ENCODE data around the gene ZFAND3. TPM values are rescaled to one million over a fixed set of nuclear protein-coding genes. Genes with fewer than 3 reads are reported as not detected.

ZFAND3 gene
- polyA plus RNA-seq, 1 donor from 2014 or later, result 6.4 TPM

DNA sequence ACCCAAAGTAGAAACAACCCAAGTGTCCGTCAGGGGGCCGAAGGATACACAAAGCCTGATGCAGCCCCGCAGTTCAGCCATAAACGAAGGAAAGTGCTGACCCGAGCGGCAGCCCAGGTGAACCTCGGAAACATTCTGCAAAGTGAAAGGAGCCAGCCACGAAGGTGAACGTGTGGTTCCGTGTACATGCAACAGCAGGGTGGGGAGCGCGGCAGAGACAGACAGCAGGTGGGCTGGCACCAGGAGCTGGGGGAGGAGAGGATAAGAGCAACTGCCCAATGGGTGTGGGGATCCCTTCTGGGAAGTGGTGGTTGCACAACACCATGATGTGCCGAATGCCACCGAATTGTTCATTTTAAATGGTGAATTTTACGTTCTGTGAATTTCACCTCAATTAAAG, 341.8 kb downstream of the ZFAND3 start:
- Mint-ChIP-seq H3K4me1 (peaks cover 0 to 2% (median 0%) of the 10 kb centered on the region in 3 donors), H3K4me3 (no peak overlapping the region), H3K27ac (peak overlapping the region in 1 of 3 donors; percentile 48), H3K36me3 (no peaks in the 10 kb centered on the region), H3K27me3 (no peaks in the 10 kb centered on the region), H3K9me3 (peaks cover 4 to 8% (median 4%) of the 10 kb centered on the region in 3 donors)

DNA sequence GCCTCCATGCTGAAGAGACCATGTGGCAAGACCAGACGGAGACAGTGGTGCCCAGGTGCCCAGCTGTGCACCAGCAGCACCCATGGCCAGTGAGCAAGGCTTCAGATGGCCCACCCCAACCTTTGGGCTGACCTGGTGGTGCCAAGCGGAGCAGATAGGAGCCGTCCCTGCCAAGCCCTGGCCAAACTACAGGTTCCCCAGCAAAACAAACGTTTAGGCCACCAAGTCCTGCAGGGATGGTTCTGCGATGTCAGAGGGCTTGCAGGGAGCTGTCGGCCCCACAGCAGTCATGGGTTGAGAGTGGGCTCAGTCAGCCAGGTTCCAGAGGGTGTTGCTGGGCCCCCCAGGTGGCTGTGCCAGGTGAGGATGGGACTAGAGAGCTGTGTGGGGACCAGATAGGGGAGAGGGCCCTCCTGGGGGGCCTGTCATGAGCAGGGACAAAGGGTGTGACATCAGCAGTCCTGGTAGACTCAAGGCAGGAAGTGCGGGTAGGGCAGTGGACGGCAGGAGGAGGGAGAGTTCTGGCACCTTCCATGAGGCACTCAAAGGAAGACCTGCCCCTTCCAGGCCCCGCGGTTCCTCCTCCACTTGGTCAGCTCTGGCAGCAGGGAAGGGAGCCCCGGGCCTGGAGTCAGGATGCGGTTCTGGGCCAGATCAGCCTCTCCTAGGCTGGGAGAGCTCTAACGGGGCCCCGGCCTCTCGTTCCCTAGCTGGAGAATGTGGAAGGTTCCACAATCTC, 342.4 kb downstream of the ZFAND3 start:
- Mint-ChIP-seq H3K4me1 (peaks cover 0 to 2% (median 0%) of the 10 kb centered on the region in 3 donors), H3K27ac (peak overlapping the region in 2 of 3 donors; percentile 16 to 39), H3K36me3 (no peaks in the 10 kb centered on the region), H3K27me3 (no peaks in the 10 kb centered on the region), H3K4me3 (no peak overlapping the region), H3K9me3 (peaks cover 4 to 8% (median 4%) of the 10 kb centered on the region in 3 donors)

DNA sequence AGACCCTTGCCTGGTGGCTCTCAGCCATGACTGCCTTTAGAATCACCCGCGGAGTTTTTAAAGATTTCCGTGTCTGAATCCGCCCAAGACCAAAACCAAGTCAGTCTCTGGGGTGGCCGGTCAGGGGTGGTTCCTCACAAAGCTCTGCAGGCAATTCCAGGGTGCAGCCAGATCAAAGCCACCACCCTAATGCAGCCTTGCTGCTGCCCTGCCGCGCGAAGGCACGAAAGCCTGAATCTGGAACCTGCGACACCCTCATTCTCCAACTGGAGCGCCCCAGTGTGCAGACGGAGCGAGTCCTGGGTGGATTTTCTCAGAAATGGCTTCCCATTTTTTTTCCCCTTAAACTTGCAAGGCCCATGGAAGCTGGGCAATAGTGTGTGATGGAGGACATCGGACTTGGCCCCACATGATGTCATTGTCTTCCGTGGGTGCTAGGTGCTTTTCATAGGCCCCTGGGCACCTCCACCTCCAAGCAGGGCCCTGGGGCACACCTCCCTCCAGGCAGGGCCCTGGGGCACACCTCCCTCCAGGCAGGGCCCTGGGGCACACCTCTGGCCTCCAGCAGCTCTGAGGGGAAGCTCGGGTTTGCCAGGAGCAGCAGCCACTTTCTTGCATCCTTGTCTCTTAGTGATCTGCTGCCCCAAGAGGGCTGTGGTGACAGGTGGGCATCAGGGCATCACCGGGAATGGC, 343.1 kb downstream of the ZFAND3 start:
- Mint-ChIP-seq H3K36me3 (no peaks in the 10 kb centered on the region), H3K9me3 (peaks cover 4 to 8% (median 4%) of the 10 kb centered on the region in 3 donors), H3K4me1 (peaks cover 0 to 2% (median 0%) of the 10 kb centered on the region in 3 donors), H3K4me3 (no peak overlapping the region), H3K27ac (peak overlapping the region in 1 of 3 donors; percentile 39), H3K27me3 (no peaks in the 10 kb centered on the region)

DNA sequence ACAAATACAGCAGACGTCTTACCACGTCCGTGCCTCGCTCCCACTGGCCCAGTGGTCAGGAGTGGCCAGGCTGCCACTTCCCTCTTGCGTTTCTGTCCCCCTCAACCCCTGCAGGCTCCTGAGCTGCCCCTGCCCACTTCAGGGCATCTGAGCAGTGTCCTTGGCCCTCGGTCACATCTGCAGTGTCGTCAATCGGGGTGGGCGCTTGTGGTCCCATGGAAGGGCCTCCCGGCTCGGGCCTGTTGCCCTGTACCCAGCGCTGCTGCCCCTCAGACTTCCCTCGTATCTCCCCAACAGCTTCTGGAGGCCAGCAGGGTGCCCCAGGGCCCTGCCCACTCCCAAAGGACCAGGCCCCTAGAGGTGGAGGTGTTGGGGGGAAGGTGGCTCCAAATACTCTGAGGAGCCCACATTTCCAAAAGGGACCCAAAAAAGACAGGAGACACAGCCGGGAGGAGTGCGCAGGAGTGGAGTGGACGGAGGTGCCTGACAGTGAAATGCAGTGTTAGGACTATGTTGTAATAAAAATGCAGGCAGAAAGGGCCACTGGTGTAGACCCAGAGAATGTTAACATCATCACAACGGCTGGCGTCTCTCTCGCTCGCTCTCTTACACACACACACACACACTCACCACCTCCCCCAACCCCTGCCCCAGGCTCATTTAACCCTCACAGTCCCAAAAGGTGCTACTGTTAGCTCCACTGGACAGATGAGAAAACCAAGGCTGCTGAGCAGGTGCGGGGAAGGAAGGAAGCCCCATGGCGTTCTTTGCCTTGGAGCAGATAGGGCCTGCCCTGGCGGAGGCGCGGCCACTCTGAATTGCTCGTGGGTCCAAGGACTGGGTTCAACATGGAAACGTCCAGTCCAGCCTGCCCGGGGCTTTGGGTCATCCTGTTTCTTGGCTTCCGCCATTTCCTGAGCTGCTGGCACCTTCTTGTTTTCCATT, 343.9 kb downstream of the ZFAND3 start:
- peaks cover 3 to 8% (median 4%) of the 10 kb centered on the region in 3 donors for H3K9me3 Mint-ChIP-seq
- no peaks in the 10 kb centered on the region for H3K36me3 Mint-ChIP-seq
- no peaks in the 10 kb centered on the region for H3K27me3 Mint-ChIP-seq
- no peak overlapping the region for H3K4me3 Mint-ChIP-seq
- H3K27ac Mint-ChIP-seq, result peak overlapping the region in 1 of 3 donors; percentile 39
- peaks cover 0 to 2% (median 0%) of the 10 kb centered on the region in 3 donors for H3K4me1 Mint-ChIP-seq

DNA sequence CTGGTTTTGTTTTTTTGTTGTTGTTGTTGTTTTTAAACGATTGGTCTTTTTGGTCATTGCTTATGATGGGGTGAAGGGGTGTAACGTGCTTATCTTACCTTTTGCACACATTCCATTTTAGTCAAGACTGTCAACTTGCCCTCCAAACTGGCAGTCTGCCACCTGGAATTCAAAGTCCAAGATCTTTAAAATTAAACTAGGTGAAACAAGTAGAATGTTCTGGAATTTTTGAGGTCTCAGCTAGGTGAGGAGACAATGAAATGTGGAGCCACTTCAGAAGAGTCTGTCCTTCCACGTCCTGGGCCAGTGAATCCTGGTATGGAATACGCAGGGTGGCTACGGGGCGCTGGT, 344.6 kb downstream of the ZFAND3 start:
- Mint-ChIP-seq H3K36me3 (no peaks in the 10 kb centered on the region), H3K27ac (peak overlapping the region in 1 of 3 donors; percentile 83), H3K27me3 (no peaks in the 10 kb centered on the region), H3K4me1 (peaks cover 0 to under 1% (median 0%) of the 10 kb centered on the region in 3 donors), H3K4me3 (no peak overlapping the region), H3K9me3 (peaks cover 3 to 4% (median 3%) of the 10 kb centered on the region in 3 donors)

DNA sequence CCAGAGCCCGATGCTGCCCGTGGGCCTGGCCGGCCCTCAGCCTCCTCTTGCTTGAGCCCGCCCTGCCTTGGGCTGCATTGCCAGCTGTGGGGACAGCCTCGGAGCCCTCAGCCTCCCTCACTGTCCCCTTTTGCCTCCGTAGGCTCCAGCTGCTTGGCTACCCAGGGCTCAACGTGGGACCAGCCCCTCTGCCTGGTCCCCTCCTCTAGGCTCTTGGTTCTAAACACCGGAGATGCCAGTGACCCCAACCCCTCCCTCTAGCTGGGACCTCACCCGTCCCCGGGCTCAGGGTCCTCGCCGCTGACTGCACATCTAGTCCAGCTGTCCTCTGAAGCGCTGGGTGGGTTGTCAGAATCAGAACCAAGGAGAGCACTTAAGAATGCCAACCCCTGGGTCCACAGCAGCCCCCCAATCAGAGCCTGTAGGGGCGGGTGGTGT, 345.2 kb downstream of the ZFAND3 start:
- H3K36me3 Mint-ChIP-seq, result no peaks in the 10 kb centered on the region
- no peak overlapping the region for H3K4me3 Mint-ChIP-seq
- H3K9me3 Mint-ChIP-seq, result peaks cover 3 to 4% (median 3%) of the 10 kb centered on the region in 3 donors
- H3K27me3 Mint-ChIP-seq, result no peaks in the 10 kb centered on the region
- H3K27ac Mint-ChIP-seq, result peak overlapping the region in 2 of 3 donors; percentile 39 to 83
- H3K4me1 Mint-ChIP-seq, result no peaks in the 10 kb centered on the region

DNA sequence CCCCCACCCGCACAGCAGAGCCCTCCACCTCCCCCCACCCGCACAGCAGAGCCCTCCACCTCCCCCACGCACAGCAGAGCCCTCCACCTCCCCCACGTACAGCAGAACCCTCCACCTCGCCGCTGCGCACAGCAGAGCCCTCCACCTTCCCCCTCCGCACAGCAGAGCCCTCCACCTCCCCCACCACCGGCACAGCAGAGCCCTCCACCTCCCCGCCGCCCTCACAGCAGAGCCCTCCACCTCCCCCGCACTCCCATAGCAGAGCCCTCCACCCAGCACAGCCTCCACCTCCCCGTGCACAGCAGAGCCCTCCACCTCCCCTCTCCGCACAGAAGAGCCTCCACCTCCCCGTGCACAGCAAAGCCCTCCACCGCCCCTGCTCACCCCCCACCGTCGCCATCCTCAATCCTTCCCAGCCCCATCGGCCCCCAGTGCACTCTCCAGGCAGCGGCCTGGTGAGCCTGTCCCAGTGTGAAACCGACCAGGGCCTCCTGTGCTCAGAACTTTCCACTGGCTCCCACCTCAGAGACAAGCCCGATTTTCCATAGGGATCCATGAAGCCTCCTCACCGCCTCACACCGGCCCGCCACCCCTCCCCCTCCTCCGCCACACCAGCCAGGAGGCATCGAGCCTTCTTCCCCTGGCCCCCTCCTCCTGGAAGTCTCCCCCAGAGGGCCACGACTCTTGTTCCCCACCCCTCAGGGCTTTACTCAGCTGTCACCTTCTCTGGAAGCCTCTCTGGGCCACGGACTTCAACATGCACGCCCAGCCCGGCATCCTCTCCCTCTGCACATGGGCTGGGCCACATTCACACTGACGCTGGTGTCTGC, 347.1 kb downstream of the ZFAND3 start:
- Mint-ChIP-seq H3K36me3 (peaks cover 2% of the 10 kb centered on the region), H3K27me3 (no peaks in the 10 kb centered on the region), H3K4me3 (no peak overlapping the region), H3K27ac (no peak overlapping the region), H3K4me1 (no peaks in the 10 kb centered on the region), H3K9me3 (peaks cover 0 to 1% (median 0%) of the 10 kb centered on the region in 3 donors)

DNA sequence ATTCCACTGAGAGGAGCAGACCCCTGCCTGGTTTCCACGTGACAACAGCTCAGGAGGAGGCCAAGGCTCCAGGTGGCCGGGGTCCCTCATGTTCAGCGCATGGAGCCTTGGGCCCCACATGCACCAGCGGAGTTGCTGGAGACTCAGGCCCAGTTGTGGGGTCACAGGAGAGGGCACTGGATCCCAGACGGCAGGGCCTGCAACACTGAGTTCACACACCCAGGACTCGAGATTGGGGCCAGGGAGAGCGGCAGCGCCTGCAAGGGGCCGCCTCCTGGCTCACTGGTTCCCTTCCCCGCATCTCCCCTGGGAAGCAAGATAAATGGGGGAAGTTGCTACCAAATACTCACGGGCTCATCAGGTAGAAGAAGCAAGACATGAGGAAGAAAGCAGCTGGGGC, 348.1 kb downstream of the ZFAND3 start:
- Mint-ChIP-seq H3K27me3 (no peaks in the 10 kb centered on the region), H3K27ac (peak overlapping the region in 1 of 3 donors; percentile 88), H3K4me3 (no peak overlapping the region)

DNA sequence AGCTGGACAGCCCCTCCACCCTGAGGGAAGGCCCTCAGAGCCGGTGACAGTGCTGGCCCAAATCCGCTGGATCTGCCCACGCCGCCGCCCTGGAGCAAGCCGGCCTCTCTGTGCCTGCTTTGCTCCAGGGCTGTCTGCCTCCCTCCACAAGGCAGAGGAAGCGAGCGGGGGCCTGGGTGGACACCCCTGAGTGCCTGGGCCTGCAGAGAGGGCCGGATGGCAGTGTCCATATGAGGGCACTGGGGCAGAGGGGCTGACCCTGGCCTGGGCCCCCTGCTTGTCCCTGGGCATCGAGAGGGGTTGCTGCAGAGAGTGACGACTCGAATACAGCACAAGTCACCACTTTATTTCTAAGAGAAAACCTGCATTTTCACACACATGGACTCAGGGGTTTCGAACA, 348.6 kb downstream of the ZFAND3 start:
- no peak overlapping the region for H3K27ac Mint-ChIP-seq
- H3K9me3 Mint-ChIP-seq, result peaks cover 0 to 1% (median 0%) of the 10 kb centered on the region in 3 donors
- no peaks in the 10 kb centered on the region for H3K4me1 Mint-ChIP-seq
- H3K27me3 Mint-ChIP-seq, result no peaks in the 10 kb centered on the region
- peaks cover 2% of the 10 kb centered on the region for H3K36me3 Mint-ChIP-seq
- no peak overlapping the region for H3K4me3 Mint-ChIP-seq

More for the DNA sequence above, 348.1 kb downstream of the ZFAND3 start:
- no peaks in the 10 kb centered on the region for H3K4me1 Mint-ChIP-seq
- peaks cover 2% of the 10 kb centered on the region for H3K36me3 Mint-ChIP-seq
- peaks cover 0 to 1% (median 0%) of the 10 kb centered on the region in 3 donors for H3K9me3 Mint-ChIP-seq

DNA sequence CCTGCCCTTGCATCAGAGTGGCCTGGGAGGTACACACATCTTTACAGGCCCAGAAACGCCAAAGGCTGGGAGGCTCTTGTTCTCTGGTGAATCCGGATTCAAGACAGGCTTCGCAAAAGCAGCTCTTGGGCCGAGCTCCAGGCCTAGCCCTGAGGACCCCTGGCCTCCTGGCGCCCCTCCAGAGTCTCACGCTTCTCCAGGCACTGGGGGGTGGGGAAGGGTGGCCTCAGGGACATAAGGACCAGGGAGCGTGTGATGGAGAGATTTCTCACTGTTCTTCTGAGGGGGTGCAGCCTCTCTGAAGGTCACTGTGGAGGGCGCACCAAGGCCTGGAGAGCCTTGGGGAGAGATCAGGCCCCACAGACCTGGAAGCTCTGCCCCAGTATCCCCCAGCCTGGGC, 349.2 kb downstream of the ZFAND3 start:
- Mint-ChIP-seq H3K4me1 (no peaks in the 10 kb centered on the region), H3K27ac (no peak overlapping the region), H3K36me3 (peaks cover 2% of the 10 kb centered on the region), H3K4me3 (no peak overlapping the region), H3K27me3 (no peaks in the 10 kb centered on the region), H3K9me3 (peaks cover 0 to 1% (median 0%) of the 10 kb centered on the region in 3 donors)

DNA sequence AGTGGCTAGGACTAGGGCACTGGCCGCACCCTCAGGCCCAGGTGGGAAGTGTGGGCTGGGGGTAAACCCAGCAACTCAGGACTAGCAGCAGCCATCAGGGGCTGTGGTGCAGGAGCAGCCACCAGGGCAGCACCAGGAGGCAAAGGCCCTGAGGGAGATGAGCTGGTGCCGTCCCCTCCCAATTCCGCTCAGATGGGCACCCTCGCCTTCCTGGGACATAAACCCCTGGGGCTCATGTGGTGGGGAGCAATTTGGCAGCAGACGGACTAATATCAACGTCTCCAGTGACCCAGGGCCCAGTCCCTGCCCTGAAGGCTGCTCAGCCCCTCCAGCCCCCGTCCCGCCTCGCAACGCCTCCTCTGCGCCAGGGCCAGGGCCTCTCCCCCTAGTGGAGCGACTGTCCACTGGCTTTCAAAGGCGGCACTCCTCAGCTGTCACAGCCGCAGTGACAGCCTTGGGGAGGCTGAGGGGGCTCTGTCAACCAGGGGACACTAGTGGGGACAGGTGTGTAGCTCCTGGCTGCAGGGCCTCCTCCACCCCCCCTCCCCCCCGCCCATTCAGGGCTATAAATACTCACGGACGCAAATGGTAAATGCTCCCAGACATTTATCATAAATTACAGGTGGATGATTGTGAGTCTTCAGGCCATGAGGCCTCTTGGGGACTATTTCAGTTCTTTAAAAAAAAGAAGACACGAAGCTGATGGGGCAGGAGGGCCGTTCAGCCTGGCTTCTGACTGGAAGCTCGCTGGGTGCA, 349.9 kb downstream of the ZFAND3 start:
- peak overlapping the region in 2 of 3 donors; percentile 31 to 32 for H3K27ac Mint-ChIP-seq
- H3K27me3 Mint-ChIP-seq, result no peaks in the 10 kb centered on the region
- no peaks in the 10 kb centered on the region for H3K4me1 Mint-ChIP-seq
- no peak overlapping the region for H3K4me3 Mint-ChIP-seq
- H3K9me3 Mint-ChIP-seq, result peaks cover 0 to 1% (median 0%) of the 10 kb centered on the region in 3 donors
- H3K36me3 Mint-ChIP-seq, result peaks cover 2% of the 10 kb centered on the region

DNA sequence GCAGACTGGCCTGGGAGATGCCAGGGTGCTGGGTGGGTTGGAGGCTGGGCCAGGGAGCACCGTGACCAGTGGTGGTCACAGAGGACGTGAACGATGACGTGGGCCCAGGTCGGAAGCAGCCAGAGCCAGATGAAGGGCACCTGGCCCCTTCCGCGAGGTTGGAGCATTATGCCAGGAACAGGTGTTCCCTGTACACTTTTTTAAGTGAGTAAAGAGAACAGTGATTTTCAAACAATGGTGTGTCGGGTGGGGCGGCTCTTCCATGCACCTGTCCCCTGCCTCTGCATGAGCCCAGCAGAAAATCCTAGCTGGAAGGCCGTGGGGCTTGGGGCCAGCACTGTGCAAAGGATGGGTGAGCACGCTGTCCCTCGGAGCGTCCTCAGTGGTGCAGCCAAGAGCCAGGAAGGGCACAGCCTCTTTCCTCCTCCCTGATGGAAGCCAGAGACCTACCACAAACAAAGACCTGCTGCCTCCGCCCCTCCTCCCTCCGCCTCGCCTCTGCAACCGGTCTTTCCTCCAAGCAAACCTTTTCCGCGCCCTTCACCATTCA, 350.5 kb downstream of the ZFAND3 start:
- peaks cover 0 to 1% (median 0%) of the 10 kb centered on the region in 3 donors for H3K9me3 Mint-ChIP-seq
- no peak overlapping the region for H3K4me3 Mint-ChIP-seq
- no peaks in the 10 kb centered on the region for H3K27me3 Mint-ChIP-seq
- H3K27ac Mint-ChIP-seq, result peak overlapping the region in 2 of 3 donors; percentile 31 to 32
- peaks cover 2% of the 10 kb centered on the region for H3K36me3 Mint-ChIP-seq
- no peaks in the 10 kb centered on the region for H3K4me1 Mint-ChIP-seq

DNA sequence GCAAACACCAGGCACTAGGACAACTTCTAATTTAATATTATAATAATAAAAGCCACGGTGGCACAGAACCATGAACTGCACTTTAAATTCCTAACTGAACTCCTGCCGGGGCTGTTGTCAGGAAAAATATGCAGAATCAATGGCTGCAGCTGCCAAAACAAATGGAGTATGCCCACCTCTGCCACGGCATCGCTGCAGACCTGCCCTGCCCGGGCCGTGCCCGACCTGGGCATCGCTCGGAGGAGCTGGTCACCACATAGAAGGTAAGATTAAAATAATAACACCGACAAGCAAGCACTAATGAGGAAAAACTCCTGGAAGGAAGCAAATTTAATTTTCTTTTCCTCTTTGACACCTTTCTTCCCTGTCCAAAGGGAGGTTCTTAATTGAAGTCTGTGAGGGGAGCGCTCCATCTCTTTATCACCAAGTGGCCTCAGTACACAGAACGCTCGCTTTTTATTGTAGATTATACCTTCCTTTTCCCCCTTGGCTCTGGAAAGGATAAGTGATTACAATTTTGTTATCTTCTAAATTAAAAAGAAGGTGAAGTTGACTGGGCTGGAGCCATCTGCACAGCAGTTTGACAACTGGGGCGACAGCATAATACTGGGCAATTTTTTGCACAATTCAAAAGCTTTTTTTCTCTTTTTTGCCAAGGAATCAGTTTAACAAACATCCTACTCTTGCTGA, 351.3 kb downstream of the ZFAND3 start:
- no peaks in the 10 kb centered on the region for H3K4me1 Mint-ChIP-seq
- H3K27me3 Mint-ChIP-seq, result no peaks in the 10 kb centered on the region
- peaks cover 2% of the 10 kb centered on the region for H3K36me3 Mint-ChIP-seq
- no peak overlapping the region for H3K27ac Mint-ChIP-seq
- H3K9me3 Mint-ChIP-seq, result no peaks in the 10 kb centered on the region
- H3K4me3 Mint-ChIP-seq, result no peak overlapping the region

Measured in IgD-negative memory B cell (primary cell).